Gastroesophageal sphincter (tissue), 3 donors: Measurements from ENCODE around the gene NLRC3.

Experiments used
- CTCF ChIP-seq, 4 experiments: fragments of 200-600 bp in 2 of 4; fragments of 450-650 bp in 2 of 4; sonication (generic) in 1 of 4; IDR thresholded peaks; one replicate each; pipeline ENCODE4 v1.5.1; 2017 to 2019; ENCODE audit warnings: antibody characterized with exemption in 4 of 4, mild to moderate bottlenecking in 2 of 4, moderate library complexity in 2 of 4
- EP300 ChIP-seq: sonication (generic); formaldehyde crosslinking; IDR thresholded peaks from one replicate; pipeline ENCODE4 v1.6.1; 2017; ENCODE audit warnings: antibody characterized with exemption, mild to moderate bottlenecking
- POLR2A ChIP-seq, 2 donors: fragments of 450-650 bp; IDR thresholded peaks; one replicate each; pipeline ENCODE4 v1.6.1; 2017; ENCODE audit warnings: antibody characterized with exemption in 2 of 2, mild to moderate bottlenecking in 2 of 2, moderate library complexity in 1 of 2
- POLR2AphosphoS5 ChIP-seq: sonication (generic); formaldehyde crosslinking; IDR thresholded peaks from one replicate; pipeline ENCODE4 v1.6.1; 2017; ENCODE audit warnings: antibody characterized with exemption

GRCh38 chr16:3508736-3509135, 68.5 kb downstream of the NLRC3 start:
- no peak for TF ChIP-seq POLR2AphosphoS5
- TF ChIP-seq POLR2A (IDR thresholded peaks at IDR 0.05) = no peak
- TF ChIP-seq CTCF (IDR thresholded peaks at IDR 0.05) = no peak
- no peak for TF ChIP-seq EP300
